ENCODE results near the gene GON4L. TPM values are rescaled to one million over a fixed set of nuclear protein-coding genes. Genes with fewer than 3 reads are reported as not detected.
"Not testable (repeated sequence)": the region's sequence is repeated elsewhere in the genome, so short reads cannot be mapped to it uniquely, and the experiment has no call there.

GON4L gene
- total RNA-seq, 1 experiment from 2014 or later = 43.7 TPM

DNA sequence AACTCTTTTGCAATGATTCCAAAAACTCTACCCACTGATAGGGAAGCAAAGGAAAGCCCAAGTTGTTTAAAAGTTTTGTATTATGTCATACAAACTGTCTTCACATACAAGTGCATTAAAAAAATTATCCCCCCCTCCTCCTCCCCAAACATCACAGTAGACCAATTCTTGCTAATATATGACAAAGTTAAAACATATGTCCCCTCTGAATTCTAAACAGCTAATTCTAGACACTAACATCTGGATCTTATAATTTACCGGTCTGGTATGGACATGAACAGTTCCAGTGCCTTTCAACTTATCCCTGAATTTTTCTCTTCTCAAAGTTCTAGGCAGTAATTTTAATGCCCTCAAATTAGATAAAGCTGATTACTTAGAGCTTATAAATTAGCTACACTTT, 40.7 kb upstream of the GON4L start:
- Histone ChIP-seq H3K4me1 (0 out of 2 replicates have a peak, but pooled peaks cover 10% of the 10 kb centered on the region), H3K36me3 (ENCODE audit: control insufficient read depth, insufficient read depth, low read length) (no peaks in the 10 kb centered on the region), H3K9me3 (no peaks in the 10 kb centered on the region), H3K4me3 (ENCODE audit: low read depth, low read length) (no peak overlapping the region), H3K27me3 (replicated peaks; ENCODE audit: control insufficient read depth, insufficient read depth, low read length) (no peaks in the 10 kb centered on the region)
- no TSS peak for BruUV-seq (replicated peaks)
- no peak overlapping the region for H3K27ac Mint-ChIP-seq (ENCODE audit: unreplicated experiment)
- H3K36me3 Mint-ChIP-seq (ENCODE audit: insufficient read depth, unreplicated experiment) = peaks cover 49% of the 10 kb centered on the region
- CTCF ChIA-PET = interaction anchor here (0.5 kb wide), 1 partner anchor 56 kb away, joined by 5 read pairs; no protein-coding TSS in a partner anchor
- no peak for DNase-seq
- TF ChIP-seq, protein P1, sequence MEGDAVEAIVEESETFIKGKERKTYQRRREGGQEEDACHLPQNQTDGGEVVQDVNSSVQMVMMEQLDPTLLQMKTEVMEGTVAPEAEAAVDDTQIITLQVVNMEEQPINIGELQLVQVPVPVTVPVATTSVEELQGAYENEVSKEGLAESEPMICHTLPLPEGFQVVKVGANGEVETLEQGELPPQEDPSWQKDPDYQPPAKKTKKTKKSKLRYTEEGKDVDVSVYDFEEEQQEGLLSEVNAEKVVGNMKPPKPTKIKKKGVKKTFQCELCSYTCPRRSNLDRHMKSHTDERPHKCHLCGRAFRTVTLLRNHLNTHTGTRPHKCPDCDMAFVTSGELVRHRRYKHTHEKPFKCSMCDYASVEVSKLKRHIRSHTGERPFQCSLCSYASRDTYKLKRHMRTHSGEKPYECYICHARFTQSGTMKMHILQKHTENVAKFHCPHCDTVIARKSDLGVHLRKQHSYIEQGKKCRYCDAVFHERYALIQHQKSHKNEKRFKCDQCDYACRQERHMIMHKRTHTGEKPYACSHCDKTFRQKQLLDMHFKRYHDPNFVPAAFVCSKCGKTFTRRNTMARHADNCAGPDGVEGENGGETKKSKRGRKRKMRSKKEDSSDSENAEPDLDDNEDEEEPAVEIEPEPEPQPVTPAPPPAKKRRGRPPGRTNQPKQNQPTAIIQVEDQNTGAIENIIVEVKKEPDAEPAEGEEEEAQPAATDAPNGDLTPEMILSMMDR (IDR thresholded peaks at IDR 0.05; ENCODE audit: insufficient read depth in 1 of 2, low read depth in 1 of 2, low read length in 1 of 2, severe bottlenecking in 1 of 2, unreplicated experiment in 1 of 2) = no peak
- no peaks in the 10 kb centered on the region for H3K9me3 Mint-ChIP-seq (ENCODE audit: unreplicated experiment)
- intact Hi-C loops (cut with micrococcal nuclease; ENCODE audit: unreplicated experiment) = no loop called here
- H3K27me3 Mint-ChIP-seq (ENCODE audit: insufficient read depth, unreplicated experiment) = no peaks in the 10 kb centered on the region
- H3K4me3 Mint-ChIP-seq (ENCODE audit: unreplicated experiment) = no peak overlapping the region
- POLR2A ChIA-PET = no interaction called here
- H3K4me1 Mint-ChIP-seq (ENCODE audit: low read depth, unreplicated experiment) = no peaks in the 10 kb centered on the region

DNA sequence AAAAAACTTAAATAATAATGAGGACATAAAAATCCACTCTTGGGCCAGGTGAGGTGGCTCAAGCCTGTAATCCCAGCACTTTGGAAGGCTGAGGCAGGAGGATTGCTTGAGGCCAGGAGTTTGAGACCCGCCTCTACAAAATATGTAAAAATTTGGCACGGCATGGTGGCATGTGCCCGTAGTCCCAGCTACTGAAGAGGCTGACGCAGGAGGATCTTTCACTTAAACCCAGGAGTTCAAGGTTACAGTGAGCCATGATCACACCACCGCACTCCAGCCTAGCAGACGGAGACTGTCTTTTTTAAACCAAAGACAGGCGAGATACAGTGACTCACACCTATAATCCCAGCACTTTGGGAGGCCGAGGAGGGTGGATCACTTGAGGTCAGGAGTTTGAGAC, 39.5 kb upstream of the GON4L start:
- CTCF ChIA-PET, POLR2A ChIA-PET: not testable (repeated sequence)

DNA sequence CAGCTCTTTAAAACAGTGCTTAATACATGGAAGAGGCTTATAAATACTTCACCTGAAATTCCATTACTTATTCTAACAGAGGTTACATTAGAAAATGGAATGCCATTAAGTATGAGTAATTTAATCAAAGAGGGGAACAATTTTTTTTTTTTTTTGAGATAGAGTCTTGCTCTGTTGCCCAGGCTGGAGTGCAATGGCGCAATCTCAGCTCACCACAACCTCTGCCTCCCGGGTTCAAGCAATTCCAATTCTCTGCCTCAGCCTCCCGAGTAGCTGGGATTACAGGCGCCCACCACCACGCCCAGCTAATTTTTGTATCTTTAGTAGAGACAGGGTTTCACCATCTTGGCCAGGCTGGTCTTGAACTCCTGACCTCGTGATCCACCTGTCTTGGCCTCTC, 38.6 kb upstream of the GON4L start:
- H3K4me1 Mint-ChIP-seq (ENCODE audit: low read depth, unreplicated experiment); BruUV-seq (replicated peaks); H3K27me3 Mint-ChIP-seq (ENCODE audit: insufficient read depth, unreplicated experiment); H3K9me3 ChIP-seq; H3K9me3 Mint-ChIP-seq (ENCODE audit: unreplicated experiment); H3K36me3 ChIP-seq (ENCODE audit: control insufficient read depth, insufficient read depth, low read length); H3K27me3 ChIP-seq (replicated peaks; ENCODE audit: control insufficient read depth, insufficient read depth, low read length); H3K4me3 Mint-ChIP-seq (ENCODE audit: unreplicated experiment); H3K27ac Mint-ChIP-seq (ENCODE audit: unreplicated experiment); H3K4me3 ChIP-seq (ENCODE audit: low read depth, low read length); DNase-seq; intact Hi-C loops (cut with micrococcal nuclease; ENCODE audit: unreplicated experiment); CTCF ChIA-PET; POLR2A ChIA-PET: not testable (repeated sequence)
- peaks cover 38% of the 10 kb centered on the region for H3K36me3 Mint-ChIP-seq (ENCODE audit: insufficient read depth, unreplicated experiment)
- 0 out of 2 replicates have a peak, but pooled peaks cover 12% of the 10 kb centered on the region for H3K4me1 ChIP-seq

More for the DNA sequence above, 39.5 kb upstream of the GON4L start:
- H3K27me3 Mint-ChIP-seq (ENCODE audit: insufficient read depth, unreplicated experiment); H3K9me3 Mint-ChIP-seq (ENCODE audit: unreplicated experiment); BruUV-seq (replicated peaks); intact Hi-C loops (cut with micrococcal nuclease; ENCODE audit: unreplicated experiment); H3K4me3 ChIP-seq (ENCODE audit: low read depth, low read length); H3K27ac Mint-ChIP-seq (ENCODE audit: unreplicated experiment); H3K9me3 ChIP-seq; H3K4me3 Mint-ChIP-seq (ENCODE audit: unreplicated experiment); DNase-seq; H3K36me3 ChIP-seq (ENCODE audit: control insufficient read depth, insufficient read depth, low read length); H3K4me1 Mint-ChIP-seq (ENCODE audit: low read depth, unreplicated experiment); H3K27me3 ChIP-seq (replicated peaks; ENCODE audit: control insufficient read depth, insufficient read depth, low read length): not testable (repeated sequence)
- peaks cover 44% of the 10 kb centered on the region for H3K36me3 Mint-ChIP-seq (ENCODE audit: insufficient read depth, unreplicated experiment)
- 0 out of 2 replicates have a peak, but pooled peaks cover 12% of the 10 kb centered on the region for H3K4me1 ChIP-seq

DNA sequence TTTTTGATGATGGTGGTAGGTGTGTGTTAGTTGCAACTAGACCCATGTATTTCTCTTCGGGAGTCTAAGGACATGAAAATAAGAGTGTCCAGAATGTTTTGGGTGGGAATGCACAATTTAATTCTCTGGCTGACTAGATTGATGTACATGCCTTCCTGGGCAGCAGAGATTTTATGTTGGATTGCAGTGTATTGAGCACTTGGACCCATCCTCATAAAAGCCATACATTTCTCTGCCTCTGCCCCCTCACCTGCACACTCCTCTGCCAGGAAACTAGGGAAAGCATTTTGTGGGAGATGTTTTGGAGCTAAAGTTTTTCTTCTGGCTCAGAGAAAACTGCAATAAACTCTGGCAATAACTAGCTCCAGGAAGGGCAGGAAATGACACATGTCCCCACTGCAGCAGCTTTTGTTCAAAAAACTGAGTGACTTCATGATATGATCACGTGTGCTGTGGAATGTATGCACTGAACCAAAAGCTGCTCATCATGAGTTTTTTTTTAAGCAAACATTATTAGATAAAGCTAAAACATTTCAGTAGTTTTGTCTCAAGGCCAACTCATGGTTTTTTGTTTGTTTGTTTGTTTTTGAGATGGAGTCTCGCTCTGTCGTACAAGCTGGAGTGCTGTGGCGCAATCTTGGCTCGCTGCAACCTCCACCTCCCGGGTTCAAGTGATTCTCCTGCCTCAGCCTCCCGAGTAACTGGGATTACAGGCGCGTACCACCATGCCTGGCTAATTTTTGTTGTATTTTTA, 36.6 kb upstream of the GON4L start:
- no TSS peak for BruUV-seq (replicated peaks)
- no peak for DNase-seq
- CTCF ChIA-PET = interaction anchor here (1.0 kb wide), 1 partner anchor 51 kb away, joined by 3 read pairs; no protein-coding TSS in a partner anchor

More for the DNA sequence above, 36.6 kb upstream of the GON4L start:
- peaks cover 25% of the 10 kb centered on the region for H3K36me3 Mint-ChIP-seq (ENCODE audit: insufficient read depth, unreplicated experiment)
- no peak overlapping the region for H3K27ac Mint-ChIP-seq (ENCODE audit: unreplicated experiment)
- Histone ChIP-seq H3K4me3 (ENCODE audit: low read depth, low read length) (no peak overlapping the region), H3K4me1 (0 out of 2 replicates have a peak, but pooled peaks cover 12% of the 10 kb centered on the region), H3K27me3 (replicated peaks; ENCODE audit: control insufficient read depth, insufficient read depth, low read length) (no peaks in the 10 kb centered on the region), H3K9me3 (no peaks in the 10 kb centered on the region), H3K36me3 (ENCODE audit: control insufficient read depth, insufficient read depth, low read length) (no peaks in the 10 kb centered on the region)
- no peak overlapping the region for H3K4me3 Mint-ChIP-seq (ENCODE audit: unreplicated experiment)
- POLR2A ChIA-PET = no interaction called here
- intact Hi-C loops (cut with micrococcal nuclease; ENCODE audit: unreplicated experiment) = no loop called here
- H3K4me1 Mint-ChIP-seq (ENCODE audit: low read depth, unreplicated experiment) = no peaks in the 10 kb centered on the region
- TF ChIP-seq, protein P1 (IDR thresholded peaks at IDR 0.05; ENCODE audit: insufficient read depth in 1 of 2, low read depth in 1 of 2, low read length in 1 of 2, severe bottlenecking in 1 of 2, unreplicated experiment in 1 of 2) = no peak
- no peaks in the 10 kb centered on the region for H3K27me3 Mint-ChIP-seq (ENCODE audit: insufficient read depth, unreplicated experiment)
- H3K9me3 Mint-ChIP-seq (ENCODE audit: unreplicated experiment) = no peaks in the 10 kb centered on the region

Measured in Caco-2 (cell line).